RPMI8226 (cell line): ENCODE data around the gene YRDC.

ENCODE experiments used
- DNase-seq: peaks from one replicate; pipeline ENCODE4 v3.0.0-alpha.2; 2015

YRDC gene

DNA sequence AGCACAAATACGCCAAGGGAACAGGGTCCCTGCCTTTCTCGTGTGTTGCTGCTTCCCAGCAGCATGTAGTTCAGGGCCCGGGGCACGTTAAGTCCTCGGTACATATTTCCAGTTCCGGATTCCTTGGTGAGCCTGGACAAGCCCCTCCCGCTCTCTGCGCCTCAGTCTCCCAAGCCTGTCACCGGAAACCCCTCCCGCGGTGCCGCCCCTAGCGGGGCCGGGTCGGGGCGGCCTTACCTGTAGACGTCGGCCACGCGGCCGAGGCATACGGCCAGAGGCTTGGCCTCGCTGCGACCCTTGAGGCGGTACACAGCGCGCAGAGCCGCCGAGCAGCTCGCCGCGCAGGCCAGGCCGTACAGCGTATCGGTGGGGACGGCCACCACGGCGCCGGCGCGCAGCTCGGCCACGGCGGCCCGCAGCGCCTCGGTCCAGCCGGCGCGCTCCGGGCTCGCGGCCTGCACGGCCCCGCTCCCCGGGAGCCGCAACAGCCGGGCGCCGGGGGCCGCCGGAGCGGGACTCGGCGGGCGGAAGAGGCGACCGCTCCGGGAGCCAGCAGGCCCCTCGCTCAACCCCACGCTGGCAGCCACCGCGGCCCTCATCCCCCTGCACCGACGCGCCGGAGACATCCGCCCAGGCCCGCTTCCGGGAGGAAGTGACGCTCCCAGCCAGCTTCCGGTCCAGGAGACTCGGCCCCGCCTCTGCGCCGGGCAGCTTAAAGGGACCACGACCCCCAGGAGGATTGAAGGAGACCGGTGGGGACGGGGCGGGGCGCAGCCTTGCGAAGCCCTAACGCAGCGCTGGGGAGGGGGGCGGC lies at the start of gene YRDC, which contains the start of gene C1orf122:
YRDC (minus strand) TSS at position 654 of the 814 bp plus-strand sequence; CDS start at position 626, 28 bp downstream.
C1orf122 (plus strand) TSS at position 236 of the 814 bp plus-strand sequence. CDS start 615 bp downstream, outside the sequence.
- DNase-seq: peak; percentile 98

GRCh38 chr1:37854406-37854805 lies 46.4 kb upstream of the YRDC start:
- no peak for DNase-seq

DNA sequence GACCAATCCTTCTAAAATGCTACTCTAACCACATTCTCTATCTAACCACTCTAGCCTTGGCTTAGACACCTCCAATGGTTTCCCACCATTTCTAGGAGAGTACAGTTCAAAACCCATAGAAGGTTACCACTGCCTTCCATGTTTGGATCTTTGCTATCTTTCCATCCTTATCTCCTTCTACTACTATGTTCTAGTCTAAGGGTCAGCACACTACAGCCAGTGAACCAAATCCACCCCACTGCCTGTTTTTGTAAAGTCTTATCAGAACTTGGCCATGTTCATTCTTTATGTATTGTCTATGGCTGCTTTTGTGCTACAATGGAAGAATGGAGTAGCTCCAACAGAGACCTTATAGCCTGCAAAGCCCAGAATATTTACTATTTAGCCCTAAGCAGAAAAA lies 45.1 kb upstream of the YRDC start:
- no peak for DNase-seq

DNA sequence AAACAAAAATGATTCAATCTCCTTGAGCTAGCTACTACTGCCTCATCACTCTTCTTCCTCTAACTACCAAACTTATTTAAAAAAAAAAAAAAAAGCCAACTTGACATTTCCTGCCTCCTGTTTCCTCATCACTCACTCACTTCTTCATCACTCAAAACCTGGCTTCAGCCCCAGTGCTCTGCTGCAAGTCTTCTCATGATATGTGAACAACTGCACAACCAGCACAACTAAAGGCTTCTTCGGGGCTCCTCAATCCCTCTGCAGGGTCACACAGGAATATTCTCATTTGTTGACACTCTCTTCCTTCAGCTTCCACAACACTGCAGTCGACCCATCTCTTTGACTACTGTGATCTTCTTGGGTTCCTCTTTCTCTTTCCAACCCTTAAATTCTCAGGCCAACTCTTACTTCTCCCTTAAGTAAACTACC lies 43.8 kb upstream of the YRDC start:
- DNase-seq: no peak

DNA sequence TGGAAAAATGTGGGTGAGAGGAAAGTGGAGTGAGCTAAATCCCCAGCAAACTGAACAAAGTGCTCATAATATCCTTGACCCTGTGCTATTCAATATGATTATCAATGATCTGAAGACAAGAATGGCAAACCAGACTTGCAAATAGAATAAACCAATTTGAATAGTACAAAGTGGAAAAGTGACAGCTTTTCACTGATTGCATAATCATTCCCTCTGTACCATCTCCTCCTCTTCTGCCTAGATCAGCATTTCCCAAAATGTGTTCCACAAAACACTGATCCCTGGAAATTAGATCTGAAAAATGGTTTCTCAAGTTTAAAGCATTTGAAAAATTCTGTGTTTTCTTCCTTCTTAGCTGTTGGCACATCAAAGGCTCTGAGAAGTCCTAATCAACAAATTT lies 43.3 kb upstream of the YRDC start:
- DNase-seq: no peak

GRCh38 chr1:37850352-37850955 lies 42.4 kb upstream of the YRDC start:
- DNase-seq: no peak

DNA sequence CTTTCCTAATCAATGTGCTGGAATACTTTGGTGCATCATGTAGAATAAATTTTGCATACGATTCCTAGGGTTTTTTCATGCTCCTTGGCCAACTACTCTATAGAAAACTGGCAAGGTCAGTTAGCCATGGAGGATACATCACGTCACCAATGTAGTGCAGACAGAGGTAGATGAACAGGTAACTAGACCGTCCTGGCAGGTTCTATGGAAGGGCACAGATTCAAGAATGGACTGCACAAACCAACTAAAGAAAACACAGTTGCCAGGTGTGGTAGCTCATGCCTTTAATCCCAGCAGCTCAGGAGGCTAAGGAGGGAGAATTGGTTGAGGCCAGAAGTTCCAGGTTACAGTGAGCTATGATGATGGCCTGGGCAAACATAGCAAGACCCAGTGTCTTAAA lies 41.5 kb upstream of the YRDC start:
- no peak for DNase-seq

- no peak for DNase-seq
Observed at GRCh38 chr1:37846647-37847339, 38.8 kb upstream of the YRDC start.

- no peak for DNase-seq
Observed at GRCh38 chr1:37845786-37846185, 37.8 kb upstream of the YRDC start.

GRCh38 chr1:37845049-37845646 lies 37.1 kb upstream of the YRDC start:
- no peak for DNase-seq

- DNase-seq: no peak
Observed at GRCh38 chr1:37844536-37844935, 36.5 kb upstream of the YRDC start.

DNA sequence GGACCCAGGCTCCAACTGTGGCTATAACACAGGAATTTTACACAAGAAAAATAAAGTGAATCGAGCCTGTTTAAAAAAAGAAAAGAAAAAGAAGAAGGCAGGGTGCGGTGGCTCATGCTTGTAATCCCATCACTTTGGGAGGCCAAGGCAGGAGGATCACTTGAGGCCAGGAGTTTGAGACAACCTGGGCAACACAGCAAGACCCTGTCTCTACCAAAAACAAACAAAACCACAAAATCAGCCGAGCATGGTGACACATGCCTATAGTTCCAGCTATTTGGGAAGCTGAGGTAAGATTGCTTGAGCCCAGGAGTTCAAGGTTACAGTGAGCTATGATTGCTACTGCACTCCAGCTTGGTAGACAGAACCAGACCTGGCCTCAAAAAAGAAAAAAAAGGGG lies 33.6 kb upstream of the YRDC start:
- no peak for DNase-seq

GRCh38 chr1:37840711-37841110 lies 32.7 kb upstream of the YRDC start:
- DNase-seq: no peak

DNA sequence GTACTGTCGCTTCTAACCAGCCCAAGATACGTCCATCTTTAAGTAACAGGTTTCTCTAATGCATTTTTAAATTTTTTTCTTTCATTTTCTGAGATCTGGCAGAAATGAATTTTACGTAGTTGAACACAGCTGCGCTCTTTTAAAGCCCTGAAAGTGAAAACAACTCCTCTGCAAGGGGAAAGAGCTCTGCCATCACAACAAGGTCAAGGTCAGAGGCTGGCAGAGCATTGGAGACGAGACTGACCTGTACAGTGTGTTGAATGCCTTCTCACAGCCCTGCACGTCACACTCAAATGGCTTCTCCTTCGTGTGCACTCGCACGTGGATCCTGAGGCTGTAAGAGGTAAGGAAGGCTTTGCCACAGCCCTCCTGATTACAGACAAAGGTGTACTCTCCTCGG lies 31.7 kb upstream of the YRDC start:
- no peak for DNase-seq

GRCh38 chr1:37836788-37837187 lies 28.8 kb upstream of the YRDC start:
- DNase-seq: no peak

- DNase-seq: no peak
Observed at GRCh38 chr1:37831809-37832208, 23.8 kb upstream of the YRDC start.

GRCh38 chr1:37831109-37831508 lies 23.1 kb upstream of the YRDC start:
- no peak for DNase-seq

- DNase-seq: no peak
Observed at GRCh38 chr1:37828410-37829074, 20.5 kb upstream of the YRDC start.

DNA sequence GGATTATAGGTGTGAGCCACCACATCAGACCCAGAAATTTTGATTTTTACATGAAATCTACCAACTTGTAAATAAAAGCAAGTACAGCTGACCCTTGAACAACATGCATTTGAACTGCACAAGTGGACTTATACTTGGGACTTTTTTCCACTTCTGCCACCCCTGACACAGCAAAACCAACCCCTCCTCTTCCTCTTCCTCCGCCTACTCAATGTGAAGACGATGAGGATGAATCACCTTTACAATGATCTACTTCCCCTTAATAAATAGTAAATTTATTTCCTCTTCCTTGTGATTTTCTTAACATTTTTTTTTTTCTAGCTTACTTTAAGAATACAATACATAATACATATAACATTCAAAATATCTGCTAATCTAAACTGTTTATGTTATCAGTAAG lies 17.5 kb upstream of the YRDC start:
- no peak for DNase-seq

- no peak for DNase-seq
Observed at GRCh38 chr1:37824001-37824400, 16.0 kb upstream of the YRDC start.

DNA sequence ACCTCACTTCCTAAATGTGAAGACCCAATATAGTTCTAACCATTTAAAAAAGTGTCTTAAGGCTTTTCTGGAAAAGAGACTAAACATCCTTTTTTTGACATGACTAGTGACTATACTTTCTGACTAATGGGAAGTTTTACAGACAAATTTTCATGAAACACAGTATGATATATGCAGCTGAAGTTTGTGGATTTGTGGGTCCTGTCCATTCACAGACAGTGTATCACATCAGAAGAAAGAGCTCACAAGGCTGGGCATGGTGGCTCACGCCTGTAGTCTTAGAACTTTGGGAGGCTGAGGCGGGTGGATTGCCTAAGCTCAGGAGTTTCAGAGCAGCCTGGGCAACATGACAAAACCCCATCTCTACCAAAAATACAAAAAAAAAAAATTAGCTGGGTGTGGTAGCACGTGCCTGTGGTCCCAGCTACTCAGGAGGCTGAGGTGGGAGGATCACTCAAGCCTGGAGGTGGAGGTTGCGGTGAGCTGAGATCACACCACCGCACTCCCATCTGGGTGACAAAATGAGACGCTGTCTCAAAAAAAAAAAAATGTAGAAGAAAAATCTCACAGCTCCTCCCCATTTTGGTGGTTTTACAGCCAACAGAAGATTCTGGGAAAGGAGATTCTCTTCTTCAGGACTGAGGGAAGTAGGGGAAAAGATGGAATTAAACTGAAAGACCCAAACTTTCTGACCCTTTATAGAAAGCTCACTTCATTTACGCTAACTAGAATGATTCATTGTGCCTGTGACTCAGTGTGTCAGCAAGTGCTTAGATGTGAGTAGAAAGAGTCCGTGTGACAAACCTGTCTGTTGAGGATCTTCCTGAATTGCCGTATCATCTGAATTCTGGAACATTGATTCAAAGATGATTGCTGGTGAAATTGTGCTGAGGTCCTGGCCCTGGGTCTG lies 15.2 kb upstream of the YRDC start:
- DNase-seq: no peak

GRCh38 chr1:37821481-37821880 lies 13.5 kb upstream of the YRDC start:
- no peak for DNase-seq
